IMR-90 (cell line): ENCODE results near the gene CHST3. TPM values are rescaled to one million over a fixed set of nuclear protein-coding genes. Genes with fewer than 3 reads are reported as not detected.

Source experiments
- ATAC-seq: fragments of 200-7000 bp; cut with Tn5 transposase; 2 replicates; pipeline ENCODE4 v1.9.1; 2020; ENCODE audit warnings: low read depth, mild to moderate bottlenecking, moderate library complexity
- BruUV-seq: library from RNA; stranded (reverse); fragments of 400-500 nt; replicated peaks from 2 replicates; lab custom pipeline; 2021; lab: Mats Ljungman, UMichigan
- CTCF ChIA-PET: fragments of 300-600 bp; formaldehyde crosslinking; extraction: SDS; loops from one replicate; lab custom pipeline; 2021; ENCODE audit warnings: antibody characterized with exemption; lab: Yijun Ruan, JAX
- POLR2A ChIA-PET: fragments of 300-600 bp; sonication (Branson Sonifier 250); formaldehyde crosslinking; loops from one replicate; lab custom pipeline; 2022; ENCODE audit warnings: antibody characterized with exemption; ENCODE audit not compliant: unreplicated experiment; lab: Charles Lee
- DNase-seq: peaks from one replicate; pipeline ENCODE4 v3.0.0; 2013
- H2AFZ ChIP-seq: replicated peaks from 2 replicates; pipeline ENCODE3; 2013; ENCODE audit warnings: low read length, mild to moderate bottlenecking; ENCODE audit not compliant: poor library complexity
- H2AK5ac ChIP-seq: 2 replicates; pipeline ENCODE4 v1.6.1; 2013; ENCODE audit warnings: low read depth, low read length, inconsistent platforms
- H2AK9ac ChIP-seq: replicated peaks from 2 replicates; pipeline ENCODE3; 2013; ENCODE audit warnings: mild to moderate bottlenecking, low read depth, low read length, moderate library complexity; ENCODE audit not compliant: poor library complexity
- H2BK120ac ChIP-seq: 2 replicates; pipeline ENCODE4 v1.6.1; 2013; ENCODE audit warnings: low read depth, low read length, inconsistent platforms
- H2BK15ac ChIP-seq: 3 replicates; pipeline ENCODE4 v1.6.1; 2013; ENCODE audit warnings: low read depth, low read length, inconsistent platforms
- H2BK20ac ChIP-seq: 2 replicates; pipeline ENCODE4 v1.6.1; 2013; ENCODE audit warnings: low read depth, mild to moderate bottlenecking, inconsistent platforms, low read length, moderate library complexity
- H2BK5ac ChIP-seq: 2 replicates; pipeline ENCODE4 v1.6.1; 2013; ENCODE audit warnings: mild to moderate bottlenecking, low read depth, low read length, inconsistent platforms; ENCODE audit not compliant: poor library complexity, severe bottlenecking
- H3K14ac ChIP-seq: replicated peaks from 2 replicates; pipeline ENCODE4 v1.6.1; 2013; ENCODE audit warnings: low read depth, low read length, inconsistent platforms
- H3K18ac ChIP-seq: 2 replicates; pipeline ENCODE4 v1.6.1; 2013; ENCODE audit warnings: low read depth, low read length, control low read depth
- H3K23ac ChIP-seq: 2 replicates; pipeline ENCODE4 v1.6.1; 2013; ENCODE audit warnings: low read depth, low read length, inconsistent platforms
- H3K27ac ChIP-seq: 2 replicates; pipeline ENCODE4 v1.5.1; 2013; ENCODE audit warnings: mild to moderate bottlenecking, control low read depth, low read length; ENCODE audit not compliant: insufficient read depth
- H3K27me3 ChIP-seq: 2 replicates; pipeline ENCODE4 v1.6.1; 2013; ENCODE audit warnings: low read length; ENCODE audit not compliant: control insufficient read depth, insufficient read depth
- H3K36me3 ChIP-seq: 2 replicates; pipeline ENCODE4 v1.6.1; 2013; ENCODE audit warnings: low read length, mixed read lengths; ENCODE audit not compliant: control insufficient read depth, insufficient read depth
- H3K4ac ChIP-seq: 2 replicates; pipeline ENCODE4 v1.6.1; 2013; ENCODE audit warnings: low read depth, low read length, inconsistent platforms
- H3K4me1 ChIP-seq: 2 replicates; pipeline ENCODE4 v1.6.1; 2013; ENCODE audit warnings: low read length, mixed read lengths; ENCODE audit not compliant: control insufficient read depth, insufficient read depth
- H3K4me2 ChIP-seq: 2 replicates; pipeline ENCODE4 v1.6.1; 2013; ENCODE audit warnings: low read depth, mild to moderate bottlenecking, control low read depth, low read length, moderate library complexity
- H3K4me3 ChIP-seq: 2 replicates; pipeline ENCODE4 v1.5.1; 2013; ENCODE audit warnings: low read depth, mild to moderate bottlenecking, control low read depth, low read length, moderate library complexity; ENCODE audit not compliant: insufficient read depth
- H3K56ac ChIP-seq: 2 replicates; pipeline ENCODE4 v1.6.1; 2013; ENCODE audit warnings: low read length, inconsistent platforms; ENCODE audit not compliant: insufficient read depth; ENCODE audit errors: extremely low read depth
- H3K79me1 ChIP-seq, 2 experiments: 2 replicates each; pipeline ENCODE4 v1.6.1; 2013; ENCODE audit warnings: low read length in 2 of 2, inconsistent platforms in 1 of 2, low read depth in 1 of 2
- H3K9ac ChIP-seq: 2 replicates; pipeline ENCODE4 v1.6.1; 2013; ENCODE audit warnings: low read depth, low read length, control low read depth
- H3K9me1 ChIP-seq: 2 replicates; pipeline ENCODE4 v1.6.1; 2013; ENCODE audit warnings: low read length, inconsistent platforms; ENCODE audit not compliant: insufficient read depth
- H3K9me3 ChIP-seq: 2 replicates; pipeline ENCODE4 v1.6.1; 2013; ENCODE audit warnings: low read length; ENCODE audit not compliant: control insufficient read depth, insufficient read depth
- H4K20me1 ChIP-seq: 2 replicates; pipeline ENCODE4 v1.6.1; 2013; ENCODE audit warnings: low read length, inconsistent platforms; ENCODE audit not compliant: insufficient read depth
- H4K5ac ChIP-seq: 2 replicates; pipeline ENCODE4 v1.6.1; 2013; ENCODE audit warnings: mild to moderate bottlenecking, low read depth, low read length, control low read depth
- H4K8ac ChIP-seq, 2 experiments: 2 replicates each; pipeline ENCODE4 v1.6.1; 2013; ENCODE audit warnings: low read depth in 2 of 2, low read length in 2 of 2, control low read depth in 1 of 2, inconsistent platforms in 1 of 2
- H4K91ac ChIP-seq: 2 replicates; pipeline ENCODE4 v1.6.1; 2013; ENCODE audit warnings: low read depth, low read length, inconsistent platforms; ENCODE audit not compliant: insufficient read depth
- BHLHE40 ChIP-seq: fragments of 150-350 bp; IDR thresholded peaks from 2 replicates; pipeline ENCODE4 v1.6.1; 2016; ENCODE audit warnings: mild to moderate bottlenecking, low read depth, low read length
- CEBPB ChIP-seq: IDR thresholded peaks from 2 replicates; pipeline ENCODE4 v1.6.1; 2012; ENCODE audit warnings: low read depth, low read length, improper control_type of control experiment
- CHD1 ChIP-seq: IDR thresholded peaks from 2 replicates; pipeline ENCODE4 v1.6.1; 2012; ENCODE audit warnings: low read depth, low read length, improper control_type of control experiment
- ELK1 ChIP-seq: fragments of 150-350 bp; IDR thresholded peaks from 2 replicates; pipeline ENCODE4 v1.6.1; 2016; ENCODE audit warnings: low read depth, mild to moderate bottlenecking, low read length, moderate library complexity, borderline replicate concordance
- FOS ChIP-seq: fragments of 150-350 bp; IDR thresholded peaks from 2 replicates; pipeline ENCODE4 v1.6.1; 2016; ENCODE audit warnings: low read depth, low read length
- MAFK ChIP-seq: IDR thresholded peaks from 2 replicates; pipeline ENCODE4 v1.6.1; 2012; ENCODE audit warnings: low read depth, low read length, improper control_type of control experiment
- MAZ ChIP-seq: IDR thresholded peaks from 2 replicates; pipeline ENCODE4 v1.6.1; 2012; ENCODE audit warnings: low read depth, mild to moderate bottlenecking, low read length, improper control_type of control experiment, moderate library complexity, borderline replicate concordance
- MXI1 ChIP-seq: IDR thresholded peaks from 2 replicates; pipeline ENCODE4 v1.6.1; 2012; ENCODE audit warnings: low read depth, mild to moderate bottlenecking, low read length, moderate library complexity, borderline replicate concordance
- NFE2L2 ChIP-seq: fragments of 150-350 bp; IDR thresholded peaks from 2 replicates; pipeline ENCODE4 v1.6.1; 2016; ENCODE audit warnings: low read depth, mild to moderate bottlenecking, low read length
- POLR2A ChIP-seq: IDR thresholded peaks from 2 replicates; pipeline ENCODE4 v1.6.1; 2012; ENCODE audit warnings: mild to moderate bottlenecking, low read depth, low read length
- RAD21 ChIP-seq: IDR thresholded peaks from 2 replicates; pipeline ENCODE4 v1.6.1; 2012; ENCODE audit warnings: low read length, improper control_type of control experiment
- RCOR1 ChIP-seq: IDR thresholded peaks from 2 replicates; pipeline ENCODE4 v1.6.1; 2012; ENCODE audit warnings: mild to moderate bottlenecking, low read length, improper control_type of control experiment; ENCODE audit not compliant: insufficient replicate concordance
- RFX5 ChIP-seq: IDR thresholded peaks from 2 replicates; pipeline ENCODE4 v1.8.0; 2012; ENCODE audit warnings: low read depth, mild to moderate bottlenecking, low read length, moderate library complexity
- SMC3 ChIP-seq: fragments of 150-350 bp; IDR thresholded peaks from 2 replicates; pipeline ENCODE4 v1.6.1; 2016; ENCODE audit warnings: low read depth, mild to moderate bottlenecking, antibody characterized with exemption, low read length, moderate library complexity
- WGBS, 2 experiments: methylation state at CpG; one replicate each; pipeline versions ENCODE4 v1.1.5 to v1.1.7; 2013; ENCODE audit warnings: missing lambda C conversion rate in 2 of 2; ENCODE audit not compliant: insufficient read length in 1 of 2; ENCODE audit errors: extremely low coverage in 2 of 2; 5-methylcytosine and 5-hydroxymethylcytosine counted together
- dilution Hi-C: fragments of 300-500 bp; cut with HindIII; formaldehyde crosslinking; loops from one replicate; pipeline ENCODE4 v1.14.3; 2018; ENCODE audit warnings: low sequenced_read_pairs; ENCODE audit not compliant: unreplicated experiment
- in situ Hi-C: fragments of 300-500 bp; cut with MboI; formaldehyde crosslinking; loops from 3 replicates; pipeline ENCODE4 v1.14.3; 2019; ENCODE audit warnings: low sequenced_read_pairs, inconsistent platforms, mixed read lengths
- intact Hi-C: fragments of 100-400 bp; cut with micrococcal nuclease; formaldehyde crosslinking; loops from 2 replicates; pipeline ENCODE4 v1.10.0; 2022
- polyA plus RNA-seq, 3 experiments: library from polyadenylated mRNA; depleted of rRNA; stranded (reverse); fragments of >200 nt; gene quantifications; 2 replicates each; pipeline ENCODE4 v1.2.3, GENCODE V29; 2012; ENCODE audit warnings: low replicate concordance in 1 of 3
- total RNA-seq: library from RNA; depleted of rRNA; stranded (reverse); fragments of >200 nt; gene quantifications from 2 replicates; pipeline ENCODE4 v1.2.3, GENCODE V29; 2012
- TF ChIP-seq, protein P1 (sequence below): conservative IDR thresholded peaks from 2 replicates; pipeline ENCODE4 v1.5.1; 2012; ENCODE audit warnings: mild to moderate bottlenecking, low read depth, low read length, improper control_type of control experiment
- TF ChIP-seq, protein P2 (sequence below): fragments of 150-350 bp; IDR thresholded peaks from 2 replicates; pipeline ENCODE4 v1.6.1; 2017; ENCODE audit warnings: mild to moderate bottlenecking, antibody characterized with exemption, low read length, low read depth

Gene CHST3
- total and polyA plus RNA-seq, 2 of the 4 experiments (the other 2 are of a cell fraction), result 8.6 to 9.0 TPM

- Histone ChIP-seq H3K23ac (no peak overlapping the region), H2AFZ (peak overlapping the region; percentile 58), H3K4me2 (no peak overlapping the region), H2AK9ac (no peak overlapping the region), H3K79me1 (no peaks in the 10 kb centered on the region), H3K36me3 (no peaks in the 10 kb centered on the region), H2BK5ac (no peak overlapping the region), H2BK20ac (no peak overlapping the region), H2AK5ac (no peak overlapping the region), H4K8ac (no peak overlapping the region), H3K18ac (no peak overlapping the region), H3K9me3 (no peaks in the 10 kb centered on the region), H3K9me1 (no peaks in the 10 kb centered on the region), H3K27me3 (peaks cover 44% of the 10 kb centered on the region), H3K4ac (no peak overlapping the region), H3K4me1 (no peaks in the 10 kb centered on the region), H3K4me3 (no peak overlapping the region), H2BK15ac (no peak overlapping the region), H3K27ac (no peak overlapping the region), H4K5ac (no peak overlapping the region), H3K9ac (no peak overlapping the region), H3K14ac (no peak overlapping the region), H4K91ac (no peak overlapping the region), H4K20me1 (no peaks in the 10 kb centered on the region), H2BK120ac (no peak overlapping the region), H3K56ac (no peak overlapping the region)
- no TSS peak for BruUV-seq
- WGBS, 2 experiments, result 85% methylated on average over 3 of the region's 10 CpGs; no CpG with 5 or more reads in 1 of the 2 experiments
- DNase-seq (no peak), ATAC-seq (no peak)
- POLR2A ChIA-PET, result no interaction called here
- in situ Hi-C loops, result no loop called here
- no peak for TF ChIP-seq RAD21
- TF ChIP-seq MXI1, result no peak
- TF ChIP-seq, protein P1, sequence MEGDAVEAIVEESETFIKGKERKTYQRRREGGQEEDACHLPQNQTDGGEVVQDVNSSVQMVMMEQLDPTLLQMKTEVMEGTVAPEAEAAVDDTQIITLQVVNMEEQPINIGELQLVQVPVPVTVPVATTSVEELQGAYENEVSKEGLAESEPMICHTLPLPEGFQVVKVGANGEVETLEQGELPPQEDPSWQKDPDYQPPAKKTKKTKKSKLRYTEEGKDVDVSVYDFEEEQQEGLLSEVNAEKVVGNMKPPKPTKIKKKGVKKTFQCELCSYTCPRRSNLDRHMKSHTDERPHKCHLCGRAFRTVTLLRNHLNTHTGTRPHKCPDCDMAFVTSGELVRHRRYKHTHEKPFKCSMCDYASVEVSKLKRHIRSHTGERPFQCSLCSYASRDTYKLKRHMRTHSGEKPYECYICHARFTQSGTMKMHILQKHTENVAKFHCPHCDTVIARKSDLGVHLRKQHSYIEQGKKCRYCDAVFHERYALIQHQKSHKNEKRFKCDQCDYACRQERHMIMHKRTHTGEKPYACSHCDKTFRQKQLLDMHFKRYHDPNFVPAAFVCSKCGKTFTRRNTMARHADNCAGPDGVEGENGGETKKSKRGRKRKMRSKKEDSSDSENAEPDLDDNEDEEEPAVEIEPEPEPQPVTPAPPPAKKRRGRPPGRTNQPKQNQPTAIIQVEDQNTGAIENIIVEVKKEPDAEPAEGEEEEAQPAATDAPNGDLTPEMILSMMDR, result no peak
- TF ChIP-seq MAZ, result no peak
- no peak for TF ChIP-seq FOS
- TF ChIP-seq CEBPB, result no peak
- TF ChIP-seq MAFK, result no peak
- no peak for TF ChIP-seq NFE2L2
- no peak for TF ChIP-seq ELK1
- no peak for TF ChIP-seq CHD1
- no peak for TF ChIP-seq BHLHE40
- no peak for TF ChIP-seq RCOR1
- no peak for TF ChIP-seq SMC3
- TF ChIP-seq POLR2A, result no peak
- TF ChIP-seq, protein P2, sequence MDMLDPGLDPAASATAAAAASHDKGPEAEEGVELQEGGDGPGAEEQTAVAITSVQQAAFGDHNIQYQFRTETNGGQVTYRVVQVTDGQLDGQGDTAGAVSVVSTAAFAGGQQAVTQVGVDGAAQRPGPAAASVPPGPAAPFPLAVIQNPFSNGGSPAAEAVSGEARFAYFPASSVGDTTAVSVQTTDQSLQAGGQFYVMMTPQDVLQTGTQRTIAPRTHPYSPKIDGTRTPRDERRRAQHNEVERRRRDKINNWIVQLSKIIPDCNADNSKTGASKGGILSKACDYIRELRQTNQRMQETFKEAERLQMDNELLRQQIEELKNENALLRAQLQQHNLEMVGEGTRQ, result no peak
- no peak for TF ChIP-seq RFX5
- intact Hi-C loops, result no loop called here
- dilution Hi-C loops, result no loop called here
- CTCF ChIA-PET, result no interaction called here
Observed at GRCh38 chr10:72062382-72062781, 98.2 kb downstream of the CHST3 start.
